Ovary (tissue), 9 donors: ENCODE data around the gene NCDN. TPM values are rescaled to one million over a fixed set of nuclear protein-coding genes. Genes with fewer than 3 reads are reported as not detected.

Experiments
- DNase-seq, 5 donors: peaks; one replicate each; pipeline ENCODE4 v3.0.0-alpha.2; 2019 to 2020
- H3K27ac ChIP-seq, 2 donors: fragments of 200-600 bp; one replicate each; pipeline versions ENCODE4 v1.5.1 to v1.8.0; 2019 to 2022
- H3K27me3 ChIP-seq: fragments of 200-600 bp; one replicate; pipeline ENCODE4 v1.8.0; 2022
- H3K36me3 ChIP-seq: fragments of 200-600 bp; sonication (generic); one replicate; pipeline ENCODE4 v1.5.1; 2019
- H3K4me1 ChIP-seq: one replicate; pipeline ENCODE4 v1.8.1; 2013; ENCODE audit warnings: mild to moderate bottlenecking, moderate library complexity; ENCODE audit not compliant: insufficient read depth
- H3K4me3 ChIP-seq: fragments of 200-600 bp; sonication (generic); one replicate; pipeline ENCODE4 v1.5.1; 2017
- H3K9me3 ChIP-seq, 2 donors: fragments of 200-600 bp in 1 of 2; sonication (generic) in 1 of 2; one replicate each; pipeline versions ENCODE4 v1.5.1 to v1.8.1; 2013 to 2019; ENCODE audit warnings: mild to moderate bottlenecking in 1 of 2, moderate library complexity in 1 of 2
- CTCF ChIP-seq, 3 donors: fragments of 450-650 bp in 2 of 3; fragments of 200-600 bp in 1 of 3; IDR thresholded peaks; one replicate each; pipeline versions ENCODE4 v1.5.1 to v1.8.0; 2016 to 2022; ENCODE audit warnings: antibody characterized with exemption in 3 of 3, mild to moderate bottlenecking in 1 of 3
- EP300 ChIP-seq: sonication (generic); formaldehyde crosslinking; IDR thresholded peaks from one replicate; pipeline ENCODE4 v1.6.1; 2017; ENCODE audit warnings: antibody characterized with exemption
- POLR2A ChIP-seq: fragments of 450-650 bp; IDR thresholded peaks from one replicate; pipeline ENCODE4 v1.6.1; 2017; ENCODE audit warnings: antibody characterized with exemption, mild to moderate bottlenecking, moderate library complexity
- WGBS, 3 donors: extraction: QIAGEN DNeasy Blood & Tissue Kit in 1 of 3; methylation state at CpG; one replicate each; pipeline versions ENCODE4 v1.1.5 to v1.1.7; 2013 to 2017; 5-methylcytosine and 5-hydroxymethylcytosine counted together
- intact Hi-C, 4 donors: fragments of 100-400 bp; cut with DNase I; formaldehyde crosslinking; loops; one replicate each; pipeline versions ENCODE4 v1.11.0 to v1.15.1; 2022 to 2023
- polyA plus RNA-seq, 2 donors: library from polyadenylated mRNA; stranded (reverse); fragments of 200-250 nt in 1 of 2; fragments of 350-450 nt in 1 of 2; fragmentation: Illumina TruSeq in 1 of 2; extraction: RNeasy Lipid Tissue Mini Kit (QIAGEN cat#74804) in 1 of 2; gene quantifications; one replicate each; pipeline ENCODE4 v1.2.3, GENCODE V29; 2013 to 2014
- total RNA-seq, 7 donors: library from RNA; depleted of rRNA in 2 of 7; stranded (reverse); fragments of >200 nt in 2 of 7; fragmentation: NEBNext Ultra II Directional in 3 of 7; extraction: Animal tissue kit (Norgen Biotek cat#: 25700) in 3 of 7; gene quantifications; one replicate each; pipeline versions ENCODE4 v1.1.0 to v1.2.4, GENCODE V29; 2016 to 2023
- donor health status: DM: no; HTN: no; CAD: no; lungs with moderate emphysema.
- donor health status: DM: no; HTN: no; CAD: no.
- donor health status: Bipolar disorder and iron deficiency.
- donor health status: DM: yes; HTN: yes; CAD: no.
- donor health status: DM: no; HTN: no; CAD: no.
- donor health status: DM: yes; HTN: yes; CAD: no.

NCDN gene
- total and polyA plus RNA-seq, 9 donors: 5.9 to 36.2 (median 22.9) TPM

GRCh38 chr1:35594005-35594760 is 36.6 kb downstream of the NCDN start:
- no peaks in the 10 kb centered on the region for H3K36me3 ChIP-seq
- H3K9me3 ChIP-seq: no peaks in the 10 kb centered on the region
- WGBS, 3 donors: 83 to 91% (median 90%) methylated on average over 9 of the region's 9 CpGs
- intact Hi-C loops: no loop called here
- no peak overlapping the region for H3K4me3 ChIP-seq
- DNase-seq: no peak
- no peak for TF ChIP-seq POLR2A
- no peaks in the 10 kb centered on the region for H3K4me1 ChIP-seq
- no peak overlapping the region for H3K27ac ChIP-seq
- no peaks in the 10 kb centered on the region for H3K27me3 ChIP-seq

- intact Hi-C loops: no loop called here
- Histone ChIP-seq H3K27ac (no peak overlapping the region), H3K36me3 (no peaks in the 10 kb centered on the region), H3K9me3 (no peaks in the 10 kb centered on the region), H3K27me3 (no peaks in the 10 kb centered on the region), H3K4me3 (no peak overlapping the region), H3K4me1 (no peaks in the 10 kb centered on the region)
- no peak for DNase-seq
- 88 to 91% (median 91%) methylated on average over 7 of the region's 7 CpGs for WGBS, 3 donors
- no peak for TF ChIP-seq EP300
- no peak for TF ChIP-seq CTCF (IDR thresholded peaks at IDR 0.05)
- TF ChIP-seq POLR2A: no peak
Observed at GRCh38 chr1:35595684-35596083, 38.1 kb downstream of the NCDN start.

GRCh38 chr1:35597870-35598269 is 40.3 kb downstream of the NCDN start:
- no peak for DNase-seq
- no peaks in the 10 kb centered on the region for H3K27me3 ChIP-seq
- H3K36me3 ChIP-seq: no peaks in the 10 kb centered on the region
- intact Hi-C loops: no loop called here
- no peak overlapping the region for H3K27ac ChIP-seq
- no peaks in the 10 kb centered on the region for H3K4me1 ChIP-seq
- TF ChIP-seq EP300 (no peak), CTCF (IDR thresholded peaks at IDR 0.05) (no peak), POLR2A (no peak)
- H3K4me3 ChIP-seq: no peak overlapping the region
- no peaks in the 10 kb centered on the region for H3K9me3 ChIP-seq
- 82 to 85% (median 85%) methylated on average over 5 of the region's 5 CpGs for WGBS, 3 donors

- no peaks in the 10 kb centered on the region for H3K27me3 ChIP-seq
- H3K36me3 ChIP-seq: no peaks in the 10 kb centered on the region
- H3K4me1 ChIP-seq: no peaks in the 10 kb centered on the region
- TF ChIP-seq EP300 (no peak), POLR2A (no peak), CTCF (IDR thresholded peaks at IDR 0.05) (no peak)
- no peak overlapping the region for H3K4me3 ChIP-seq
- WGBS, 3 donors: 42 to 78% (median 73%) methylated on average over 2 of the region's 2 CpGs
- intact Hi-C loops: no loop called here
- no peaks in the 10 kb centered on the region for H3K9me3 ChIP-seq
- DNase-seq: no peak
- H3K27ac ChIP-seq: no peak overlapping the region
Observed at GRCh38 chr1:35598895-35599294, 41.3 kb downstream of the NCDN start.

GRCh38 chr1:35599411-35599810 is 41.8 kb downstream of the NCDN start:
- H3K36me3 ChIP-seq: no peaks in the 10 kb centered on the region
- WGBS, 3 donors: 76 to 84% (median 79%) methylated on average over 3 of the region's 3 CpGs

More at GRCh38 chr1:35599411-35599810, 41.8 kb downstream of the NCDN start:
- no peaks in the 10 kb centered on the region for H3K27me3 ChIP-seq
- no peak overlapping the region for H3K4me3 ChIP-seq
- intact Hi-C loops: no loop called here
- H3K9me3 ChIP-seq: no peaks in the 10 kb centered on the region
- no peaks in the 10 kb centered on the region for H3K4me1 ChIP-seq
- no peak for TF ChIP-seq CTCF (IDR thresholded peaks at IDR 0.05)
- no peak for TF ChIP-seq POLR2A
- TF ChIP-seq EP300: no peak
- DNase-seq: no peak
- H3K27ac ChIP-seq: no peak overlapping the region
